NCI-H146 (cell line): ENCODE measurements around the gene ALPP.
"Not testable (repeated sequence)": the region's sequence is repeated elsewhere in the genome, so short reads cannot be mapped to it uniquely, and the experiment has no call there.

Source experiments
- DNase-seq: peaks from one replicate; lab custom pipeline; 2025; lab: John Stamatoyannopoulos, UW

Gene ALPP

GRCh38 chr2:232406556-232407310 lies 28.2 kb downstream of the ALPP start, which contains the start of gene ALPG:
ALPG (plus strand) TSS chr2:232406844; CDS start chr2:232406895, 51 bp downstream.
- no peak for DNase-seq

DNA sequence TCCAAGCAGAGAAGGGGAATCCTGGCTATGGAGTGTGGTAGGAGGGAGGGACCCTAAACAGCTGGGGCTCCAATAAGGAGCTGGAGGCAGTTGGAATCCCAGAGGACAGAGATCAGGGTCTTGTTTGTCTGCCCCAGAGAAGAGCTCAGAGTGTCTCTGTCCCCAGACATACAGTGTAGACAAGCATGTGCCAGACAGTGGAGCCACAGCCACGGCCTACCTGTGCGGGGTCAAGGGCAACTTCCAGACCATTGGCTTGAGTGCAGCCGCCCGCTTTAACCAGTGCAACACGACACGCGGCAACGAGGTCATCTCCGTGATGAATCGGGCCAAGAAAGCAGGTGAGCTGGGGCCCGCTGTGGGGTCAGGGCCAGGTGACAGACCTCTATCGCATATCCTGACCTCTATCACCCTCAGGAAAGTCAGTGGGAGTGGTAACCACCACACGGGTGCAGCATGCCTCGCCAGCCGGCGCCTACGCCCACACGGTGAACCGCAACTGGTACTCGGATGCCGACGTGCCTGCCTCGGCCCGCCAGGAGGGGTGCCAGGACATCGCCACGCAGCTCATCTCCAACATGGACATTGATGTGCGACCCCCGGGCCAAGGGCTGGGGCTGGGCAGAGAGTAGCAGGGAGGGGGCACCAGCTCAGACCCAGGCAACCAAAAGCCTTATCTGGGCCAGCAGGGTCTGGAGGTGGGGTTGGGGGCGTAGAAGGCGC lies 29.0 kb downstream of the ALPP start:
- DNase-seq = not testable (repeated sequence)

GRCh38 chr2:232408269-232408668 lies 29.7 kb downstream of the ALPP start:
- not testable (repeated sequence) for DNase-seq

- DNase-seq = not testable (repeated sequence)
These were observed 31.1 kb downstream of the ALPP start for GRCh38 chr2:232409617-232410016.

- DNase-seq = no peak
These were observed 31.8 kb downstream of the ALPP start for GRCh38 chr2:232410238-232410900.

- no peak for DNase-seq
These were observed 33.5 kb downstream of the ALPP start for GRCh38 chr2:232411901-232412629.

DNA sequence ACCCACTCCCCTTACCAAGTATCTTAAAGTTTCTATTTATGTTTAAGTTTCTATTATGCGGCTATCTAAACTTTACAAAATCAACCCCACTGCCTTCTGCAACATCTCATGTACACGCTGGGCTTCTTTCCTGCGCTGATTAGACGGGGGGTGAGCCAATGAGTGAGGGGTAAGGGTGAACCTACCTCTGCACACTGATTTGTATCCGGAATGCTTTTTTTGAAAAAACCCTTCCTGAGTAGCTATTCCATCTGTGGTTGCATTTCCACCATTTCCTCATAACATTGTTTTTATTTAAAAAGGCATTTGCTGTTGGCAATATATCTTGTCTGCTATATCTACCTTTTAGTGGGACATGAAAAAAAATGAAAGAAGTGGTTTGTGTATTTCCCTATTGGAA lies 34.4 kb downstream of the ALPP start:
- DNase-seq = no peak

GRCh38 chr2:232415138-232415690 lies 36.7 kb downstream of the ALPP start:
- no peak for DNase-seq

DNA sequence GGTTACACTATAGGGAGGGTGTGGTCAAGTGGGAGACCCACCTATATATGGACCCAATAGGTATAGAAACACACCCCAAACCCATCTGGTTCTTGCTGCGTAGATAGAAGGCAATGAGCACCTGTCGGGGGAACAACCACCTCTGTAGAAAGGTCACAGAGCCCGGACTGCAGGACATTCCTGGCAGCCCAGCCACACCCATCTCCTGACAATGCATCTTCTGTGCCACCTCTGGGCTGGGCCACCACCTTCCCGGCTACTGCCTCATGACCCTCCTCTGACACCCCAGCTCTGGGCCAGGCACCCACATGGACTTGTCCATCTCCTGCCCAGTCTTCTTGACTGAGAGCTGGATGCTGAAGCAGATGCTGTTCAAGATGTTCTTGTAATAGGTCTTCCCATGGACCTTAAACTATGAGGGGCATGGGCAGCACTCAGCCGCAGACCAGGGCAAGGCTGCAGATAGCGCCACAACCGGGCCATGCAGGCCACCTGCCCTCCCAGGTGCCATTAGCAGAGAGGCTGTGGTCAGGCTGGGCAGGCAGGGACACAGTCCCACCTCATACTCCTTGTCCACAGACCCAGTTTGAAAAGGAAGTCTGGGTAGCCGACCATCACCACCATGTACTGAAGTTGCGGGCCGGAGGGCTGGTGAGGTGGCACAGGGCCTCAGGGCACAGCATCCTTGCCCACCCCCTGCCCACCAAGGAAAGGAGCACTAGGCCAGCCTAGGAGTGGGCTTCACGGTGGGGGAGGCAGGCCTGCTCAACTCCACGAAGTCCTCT lies 37.4 kb downstream of the ALPP start:
- no peak for DNase-seq

GRCh38 chr2:232416521-232417470 lies 38.2 kb downstream of the ALPP start:
- no peak for DNase-seq

DNA sequence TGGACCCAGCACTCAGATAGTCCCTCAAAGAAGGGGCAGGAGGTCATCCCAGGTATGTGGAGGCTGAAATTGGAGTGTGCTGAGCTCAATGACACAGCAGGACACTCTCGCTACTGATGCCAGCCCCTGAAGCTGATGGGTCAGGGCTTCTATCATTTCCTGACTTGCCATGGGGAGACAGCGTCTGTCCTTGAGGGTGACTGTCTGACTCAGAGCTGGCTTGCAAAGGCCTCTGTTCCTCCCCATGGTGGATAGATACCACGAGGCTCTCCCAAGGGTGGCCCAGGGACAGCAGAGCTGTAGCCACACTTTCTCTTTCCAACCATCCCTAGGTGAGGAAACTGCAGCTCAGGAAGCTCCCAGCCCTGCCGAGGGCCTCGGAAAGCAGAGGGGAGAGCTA lies 38.9 kb downstream of the ALPP start:
- no peak for DNase-seq

GRCh38 chr2:232418056-232418455 lies 39.5 kb downstream of the ALPP start:
- no peak for DNase-seq

DNA sequence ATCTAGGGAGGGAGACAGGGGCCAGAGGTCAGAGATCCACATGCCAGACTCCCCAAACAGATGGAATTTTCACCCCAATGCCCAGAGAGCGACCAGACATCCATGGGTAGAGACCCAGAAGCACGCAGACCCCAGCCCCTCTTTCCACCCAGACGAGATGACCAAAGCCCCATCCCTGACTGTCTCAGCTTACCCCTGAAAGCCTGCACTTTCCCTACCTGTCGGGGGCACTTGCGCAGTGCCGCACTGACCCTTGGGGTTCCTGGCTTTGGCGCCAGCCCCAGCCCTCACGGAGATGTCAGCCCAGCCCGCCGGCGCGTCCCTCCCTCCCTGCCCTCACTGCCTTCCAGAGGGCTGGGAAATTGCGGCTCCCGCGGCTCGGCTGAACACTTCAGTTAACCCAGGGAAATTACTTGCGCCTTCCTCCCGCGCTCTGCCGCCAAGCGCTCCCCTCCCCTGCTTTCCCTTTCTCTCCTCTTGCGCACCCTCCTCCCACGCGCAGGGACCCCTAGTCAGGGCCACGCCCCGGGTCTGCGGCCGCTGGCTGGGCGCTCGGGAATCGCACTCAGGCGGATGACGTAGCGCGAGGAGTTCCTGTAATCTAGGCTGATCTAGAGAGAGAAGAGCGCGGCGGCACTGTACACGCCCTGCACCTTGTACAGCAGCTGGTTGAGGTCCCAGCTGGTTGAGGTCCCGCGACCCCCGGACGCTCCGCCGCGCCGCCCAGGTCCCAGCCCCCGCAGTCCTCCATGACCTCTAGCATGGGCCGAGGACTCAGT lies 40.1 kb downstream of the ALPP start:
- DNase-seq = no peak

GRCh38 chr2:232419245-232420072 lies 40.9 kb downstream of the ALPP start:
- DNase-seq = no peak

DNA sequence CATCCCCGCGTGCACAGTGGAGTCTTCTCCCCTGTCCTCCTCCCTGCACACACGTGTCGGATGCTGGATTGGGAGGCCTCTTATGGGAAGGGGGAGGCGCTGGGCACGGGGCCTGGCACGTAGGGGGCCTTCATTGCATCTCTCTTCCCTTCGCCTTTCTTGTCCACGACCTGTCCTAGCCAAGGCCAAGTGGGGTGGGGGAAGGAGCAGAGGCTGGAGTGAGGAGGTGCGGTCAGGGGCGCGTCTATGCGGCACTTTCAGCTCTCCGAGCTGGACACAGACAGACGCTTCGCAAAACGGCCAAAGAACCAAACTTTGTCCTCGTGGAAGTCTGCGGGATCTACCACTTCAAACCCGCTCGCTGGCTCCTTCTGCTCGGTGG lies 41.5 kb downstream of the ALPP start:
- DNase-seq = no peak

DNA sequence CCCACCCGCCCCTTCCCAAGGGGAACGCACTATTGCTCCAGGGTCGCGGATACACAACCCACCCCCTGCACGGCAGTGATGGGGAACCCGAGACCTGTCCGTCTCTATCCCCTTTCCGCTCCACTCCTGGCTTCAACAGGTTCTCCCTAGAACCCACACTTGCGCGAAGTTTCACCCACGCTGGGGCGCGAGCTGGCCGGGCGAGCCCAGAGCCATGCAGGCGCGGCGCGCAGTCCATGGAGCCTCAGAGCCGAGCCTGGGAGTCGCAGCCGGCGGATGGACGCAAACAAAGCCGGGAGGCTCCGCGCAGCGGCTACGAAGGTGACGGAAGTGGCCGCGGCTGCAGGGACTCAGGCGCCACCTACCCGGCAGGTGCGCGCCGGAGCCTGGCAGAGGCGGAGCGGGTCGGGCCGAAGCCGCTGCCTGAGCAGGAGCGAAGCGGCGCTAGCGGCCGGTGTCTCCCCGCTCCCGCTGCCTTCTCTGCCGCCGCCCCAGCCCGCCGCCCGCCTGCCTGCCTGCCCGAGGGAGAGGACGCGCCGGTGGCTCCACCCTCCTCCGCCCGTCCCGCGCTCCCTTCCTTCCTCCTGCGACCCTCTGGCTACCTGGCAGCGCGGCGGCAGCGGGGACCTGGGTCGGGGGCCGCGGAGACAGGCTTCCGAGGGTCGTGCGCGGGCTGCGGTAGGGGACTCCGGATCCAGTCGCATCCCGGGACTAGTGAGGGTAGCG lies 42.1 kb downstream of the ALPP start:
- DNase-seq = peak; percentile 68

DNA sequence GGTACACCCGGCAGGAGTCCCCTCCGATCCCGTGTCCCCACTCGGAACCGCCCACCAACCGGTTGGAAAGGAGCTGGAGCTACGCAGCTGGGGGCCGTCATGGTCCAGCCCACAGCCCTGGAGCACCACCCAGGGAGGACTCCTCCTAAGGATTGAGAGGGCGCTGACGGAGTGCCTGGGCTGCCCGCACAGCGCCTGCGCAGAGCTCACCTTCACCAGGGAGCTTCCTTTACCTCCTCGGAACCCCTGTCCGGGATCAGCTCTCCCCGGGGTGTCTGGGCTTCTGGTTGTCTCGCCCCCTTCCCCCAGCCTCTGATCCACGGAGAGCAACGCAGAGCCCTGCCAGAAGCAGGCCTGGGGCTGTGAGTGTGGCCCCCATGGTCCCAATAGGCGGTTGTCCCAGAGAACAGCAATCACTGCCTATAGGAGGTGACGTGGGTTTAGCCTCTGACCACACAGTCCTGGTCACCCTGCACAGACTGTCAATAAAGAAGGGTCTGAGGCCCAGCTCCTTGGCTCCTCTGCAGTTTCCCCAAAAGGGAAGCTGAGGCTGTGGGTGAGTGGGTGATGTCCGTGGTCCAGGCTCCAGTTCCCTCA lies 42.7 kb downstream of the ALPP start:
- DNase-seq = no peak
